ENCODE measurements around the gene ELK4.

The ELK4 gene

GRCh38 chr1:205676002-205676401, 44.2 kb upstream of the ELK4 start:
- no peak for TF ChIP-seq ZBTB7A (IDR thresholded peaks at IDR 0.05; ENCODE audit: low read depth)
- no peak for TF ChIP-seq CEBPB (IDR thresholded peaks at IDR 0.05)
- TF ChIP-seq REST (IDR thresholded peaks at IDR 0.05; ENCODE audit: low read depth), result no peak
- TF ChIP-seq RAD21 (IDR thresholded peaks at IDR 0.05; ENCODE audit: low read depth), result no peak
- TF ChIP-seq TEAD4 (IDR thresholded peaks at IDR 0.05), result no peak
- TF ChIP-seq TAF1 (IDR thresholded peaks at IDR 0.05; ENCODE audit: low read depth), result no peak
- TF ChIP-seq YY1 (IDR thresholded peaks at IDR 0.05; ENCODE audit: low read depth), result no peak
- TF ChIP-seq EGR1 (IDR thresholded peaks at IDR 0.05), result no peak
- TF ChIP-seq, protein P1, sequence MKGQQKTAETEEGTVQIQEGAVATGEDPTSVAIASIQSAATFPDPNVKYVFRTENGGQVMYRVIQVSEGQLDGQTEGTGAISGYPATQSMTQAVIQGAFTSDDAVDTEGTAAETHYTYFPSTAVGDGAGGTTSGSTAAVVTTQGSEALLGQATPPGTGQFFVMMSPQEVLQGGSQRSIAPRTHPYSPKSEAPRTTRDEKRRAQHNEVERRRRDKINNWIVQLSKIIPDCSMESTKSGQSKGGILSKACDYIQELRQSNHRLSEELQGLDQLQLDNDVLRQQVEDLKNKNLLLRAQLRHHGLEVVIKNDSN (IDR thresholded peaks at IDR 0.05), result no peak
- TF ChIP-seq CREB1 (IDR thresholded peaks at IDR 0.05; ENCODE audit: low read depth), result no peak
- no peak for TF ChIP-seq TCF12 (IDR thresholded peaks at IDR 0.05; ENCODE audit: low read depth)
- TF ChIP-seq NFIC (IDR thresholded peaks at IDR 0.05), result no peak
- no peak for TF ChIP-seq FOXM1 (IDR thresholded peaks at IDR 0.05; ENCODE audit: borderline replicate concordance, low read depth)
- TF ChIP-seq MAX (IDR thresholded peaks at IDR 0.05), result no peak
- TF ChIP-seq EP300 (IDR thresholded peaks at IDR 0.05; ENCODE audit: borderline replicate concordance), result no peak

- TF ChIP-seq EP300 (IDR thresholded peaks at IDR 0.05; ENCODE audit: borderline replicate concordance) (no peak), EGR1 (IDR thresholded peaks at IDR 0.05) (no peak), CREB1 (IDR thresholded peaks at IDR 0.05; ENCODE audit: low read depth) (no peak), FOXM1 (IDR thresholded peaks at IDR 0.05; ENCODE audit: borderline replicate concordance, low read depth) (no peak)
Observed at GRCh38 chr1:205675247-205675646, 43.4 kb upstream of the ELK4 start.

GRCh38 chr1:205672970-205673369, 41.2 kb upstream of the ELK4 start:
- no peak for TF ChIP-seq YY1 (IDR thresholded peaks at IDR 0.05; ENCODE audit: low read depth)
- TF ChIP-seq, protein P1 (IDR thresholded peaks at IDR 0.05), result no peak
- TF ChIP-seq EGR1 (IDR thresholded peaks at IDR 0.05), result no peak
- no peak for TF ChIP-seq CEBPB (IDR thresholded peaks at IDR 0.05)
- TF ChIP-seq TCF12 (IDR thresholded peaks at IDR 0.05; ENCODE audit: low read depth), result no peak
- no peak for TF ChIP-seq FOXM1 (IDR thresholded peaks at IDR 0.05; ENCODE audit: borderline replicate concordance, low read depth)
- TF ChIP-seq REST (IDR thresholded peaks at IDR 0.05; ENCODE audit: low read depth), result no peak
- TF ChIP-seq ZBTB7A (IDR thresholded peaks at IDR 0.05; ENCODE audit: low read depth), result no peak
- TF ChIP-seq EP300 (IDR thresholded peaks at IDR 0.05; ENCODE audit: borderline replicate concordance), result no peak
- TF ChIP-seq MAX (IDR thresholded peaks at IDR 0.05), result no peak
- TF ChIP-seq NFIC (IDR thresholded peaks at IDR 0.05), result no peak
- TF ChIP-seq TEAD4 (IDR thresholded peaks at IDR 0.05), result no peak
- TF ChIP-seq RAD21 (IDR thresholded peaks at IDR 0.05; ENCODE audit: low read depth), result no peak

- TF ChIP-seq, protein P1 (IDR thresholded peaks at IDR 0.05), result no peak
- TF ChIP-seq ZBTB7A (IDR thresholded peaks at IDR 0.05; ENCODE audit: low read depth) (0 out of 2 replicates have a peak, but pooled peaks have one; percentile 0), EP300 (IDR thresholded peaks at IDR 0.05; ENCODE audit: borderline replicate concordance) (no peak), REST (IDR thresholded peaks at IDR 0.05; ENCODE audit: low read depth) (no peak), EGR1 (IDR thresholded peaks at IDR 0.05) (no peak), CEBPB (IDR thresholded peaks at IDR 0.05) (no peak)
Observed at GRCh38 chr1:205672395-205672889, 40.6 kb upstream of the ELK4 start.

Data from Ishikawa (cell line).